Spleen (tissue), 11 donors: ENCODE measurements around the gene IL21R. TPM values are rescaled to one million over a fixed set of nuclear protein-coding genes. Genes with fewer than 3 reads are reported as not detected.

Experiments used
- DNase-seq: peaks from one replicate; pipeline ENCODE4 v3.0.0-alpha.2; 2020
- H3K27ac ChIP-seq, 8 donors: fragments of 200-600 bp; sonication (generic) in 7 of 8; 1 replicate in 4 of 8; 2 replicates in 4 of 8; pipeline versions ENCODE4 v1.5.0 to v1.8.0; 2016 to 2021; ENCODE audit warnings: inconsistent platforms in 4 of 8, mild to moderate bottlenecking in 4 of 8, moderate library complexity in 1 of 8
- H3K27me3 ChIP-seq, 7 donors: fragments of 200-600 bp; sonication (generic) in 6 of 7; replicated peaks in 1 of 7; 1 replicate in 4 of 7; 2 replicates in 3 of 7; pipeline versions ENCODE4 v1.5.0 to v1.8.0; 2016 to 2021; ENCODE audit warnings: inconsistent platforms in 3 of 7, mild to moderate bottlenecking in 1 of 7
- H3K36me3 ChIP-seq, 6 donors: fragments of 200-600 bp; sonication (generic) in 5 of 6; 1 replicate in 4 of 6; 2 replicates in 2 of 6; pipeline versions ENCODE4 v1.5.0 to v1.8.0; 2016 to 2021; ENCODE audit warnings: inconsistent platforms in 2 of 6
- H3K4me1 ChIP-seq, 6 donors: fragments of 200-600 bp; sonication (generic) in 5 of 6; 1 replicate in 3 of 6; 2 replicates in 3 of 6; pipeline versions ENCODE4 v1.5.0 to v1.8.0; 2016 to 2021; ENCODE audit warnings: inconsistent platforms in 3 of 6
- H3K4me3 ChIP-seq, 8 donors: fragments of 200-600 bp; sonication (generic) in 7 of 8; 1 replicate in 4 of 8; 2 replicates in 4 of 8; pipeline versions ENCODE4 v1.5.0 to v1.8.0; 2016 to 2021; ENCODE audit warnings: inconsistent platforms in 4 of 8, mild to moderate bottlenecking in 4 of 8, moderate library complexity in 2 of 8
- H3K9me3 ChIP-seq, 8 donors: fragments of 200-600 bp; sonication (generic) in 7 of 8; 1 replicate in 4 of 8; 2 replicates in 4 of 8; pipeline versions ENCODE4 v1.5.0 to v1.8.0; 2016 to 2021; ENCODE audit warnings: inconsistent platforms in 4 of 8
- CTCF ChIP-seq, 11 experiments: fragments of 200-600 bp in 7 of 11; fragments of 450-650 bp in 4 of 11; sonication (generic) in 4 of 11; IDR thresholded peaks in 8 of 11; conservative IDR thresholded peaks in 3 of 11; 1 replicate in 7 of 11; 2 replicates in 4 of 11; pipeline versions ENCODE4 v1.4.0 to v1.8.0; 2016 to 2021; ENCODE audit warnings: antibody characterized with exemption in 11 of 11, inconsistent platforms in 4 of 11, mild to moderate bottlenecking in 1 of 11
- POLR2A ChIP-seq, 3 donors: fragments of 450-650 bp; IDR thresholded peaks; one replicate each; pipeline ENCODE4 v1.5.1; 2017; ENCODE audit warnings: antibody characterized with exemption in 3 of 3, mild to moderate bottlenecking in 1 of 3
- POLR2AphosphoS5 ChIP-seq, 3 donors: sonication (generic); formaldehyde crosslinking; IDR thresholded peaks; one replicate each; pipeline ENCODE4 v1.5.1; 2017; ENCODE audit warnings: antibody characterized with exemption in 3 of 3
- WGBS, 5 donors: extraction: QIAGEN DNeasy Blood & Tissue Kit in 3 of 5; methylation state at CpG; one replicate each; pipeline versions ENCODE4 v1.1.5 to v1.1.7; 2013 to 2018; 5-methylcytosine and 5-hydroxymethylcytosine counted together
- intact Hi-C: fragments of 100-400 bp; cut with DNase I; formaldehyde crosslinking; loops from one replicate; pipeline ENCODE4 v1.15.0; 2023; ENCODE audit warnings: low total_unique reads
- polyA plus RNA-seq, 3 donors: library from polyadenylated mRNA; stranded (reverse); fragments of 200-250 nt; gene quantifications; one replicate each; pipeline ENCODE4 v1.2.1, GENCODE V29; 2013
- total RNA-seq, 7 donors: library from RNA; depleted of rRNA in 3 of 7; stranded (reverse); fragments of >200 nt in 3 of 7; fragmentation: NEBNext Ultra II Directional in 4 of 7; extraction: Animal tissue kit (Norgen Biotek cat#: 25700) in 4 of 7; gene quantifications; one replicate each; pipeline versions ENCODE4 v1.1.0 to v1.2.1, GENCODE V29; 2016 to 2021
- donor health status: healthy with polysubstance abuse.
- donor health status: DM: no; HTN: no; CAD: no; lungs with moderate emphysema.
- donor health status: DM: no; HTN: no; CAD: no.
- donor health status: Bipolar disorder and iron deficiency.
- donor health status: healthy.
- donor health status: DM: no; HTN: no; CAD: no.
- donor health status: DM: yes; HTN: yes; CAD: no.

The IL21R gene
- total and polyA plus RNA-seq, 10 donors, result 2.7 to 19.7 (median 12.0) TPM

- intact Hi-C loops, result loop anchor here (5.0 kb wide), 1 partner anchor 188 kb away; no protein-coding TSS in a partner anchor
- Histone ChIP-seq H3K27ac (peak overlapping the region in 7 of 8 donors; percentile 8 to 92 (median 81)), H3K27me3 (no peaks in the 10 kb centered on the region), H3K4me3 (no peak overlapping the region), H3K9me3 (peaks cover 0 to 6% (median 0%) of the 10 kb centered on the region in 8 donors), H3K36me3 (peaks cover 0 to 46% (median 42%) of the 10 kb centered on the region in 6 donors), H3K4me1 (peaks cover 21 to 62% (median 24%) of the 10 kb centered on the region in 6 donors)
- TF ChIP-seq POLR2AphosphoS5 (IDR thresholded peaks at IDR 0.05) (peak in 1 of 3 donors; percentile 45), CTCF (IDR thresholded peaks at IDR 0.05 in 8 of 11, conservative IDR thresholded peaks at IDR 0.05 in 3 of 11) (no peak), POLR2A (IDR thresholded peaks at IDR 0.05) (no peak)
- DNase-seq, result no peak
- 81 to 95% (median 90%) methylated on average over 7 of the region's 7 CpGs for WGBS, 5 donors
Measured at GRCh38 chr16:27365142-27366089, 36.6 kb upstream of the IL21R start.

- H3K27me3 ChIP-seq, result no peaks in the 10 kb centered on the region
- H3K36me3 ChIP-seq, result peaks cover 0 to 32% (median 28%) of the 10 kb centered on the region in 6 donors
- WGBS, 5 donors, result 44 to 50% (median 48%) methylated on average over 14 of the region's 14 CpGs
- intact Hi-C loops, result loop anchor here (5.0 kb wide), 1 partner anchor 190 kb away; no protein-coding TSS in a partner anchor
- H3K27ac ChIP-seq, result peak overlapping the region; percentile 81 to 92 (median 88)
- TF ChIP-seq POLR2AphosphoS5 (IDR thresholded peaks at IDR 0.05) (peak in 2 of 3 donors; percentile 32 to 79), CTCF (IDR thresholded peaks at IDR 0.05 in 8 of 11, conservative IDR thresholded peaks at IDR 0.05 in 3 of 11) (no peak)
- DNase-seq, result peak; percentile 88
- peak overlapping the region in 2 of 8 donors; percentile 34 to 50 for H3K4me3 ChIP-seq
- H3K9me3 ChIP-seq, result peaks cover 0 to 9% (median 0%) of the 10 kb centered on the region in 8 donors
- peaks cover 21 to 66% (median 24%) of the 10 kb centered on the region in 6 donors for H3K4me1 ChIP-seq
Measured at GRCh38 chr16:27366687-27367460, 35.1 kb upstream of the IL21R start.

- intact Hi-C loops, result loop anchor here (2.0 to 5.0 kb wide), 2 partner anchors 133 to 190 kb away; no protein-coding TSS in a partner anchor
Measured at GRCh38 chr16:27367461-27368357, 34.3 kb upstream of the IL21R start.

More at GRCh38 chr16:27367461-27368357, 34.3 kb upstream of the IL21R start:
- Histone ChIP-seq H3K4me3 (peak overlapping the region in 6 of 8 donors; percentile 9 to 50 (median 20)), H3K9me3 (peaks cover 0 to 9% (median 0%) of the 10 kb centered on the region in 8 donors), H3K27ac (peak overlapping the region; percentile 81 to 92 (median 88)), H3K27me3 (no peaks in the 10 kb centered on the region), H3K4me1 (peaks cover 27 to 71% (median 31%) of the 10 kb centered on the region in 6 donors), H3K36me3 (peaks cover 0 to 23% (median 20%) of the 10 kb centered on the region in 6 donors)
- peak; percentile 96 for DNase-seq
- 1 to 9% (median 3%) methylated on average over 26 to 27 of the region's 27 CpGs for WGBS, 5 donors
- peak; percentile 57 to 91 (median 85) for TF ChIP-seq CTCF (IDR thresholded peaks at IDR 0.05 in 8 of 11, conservative IDR thresholded peaks at IDR 0.05 in 3 of 11)
- peak; percentile 71 to 78 (median 76) for TF ChIP-seq POLR2AphosphoS5 (IDR thresholded peaks at IDR 0.05)
- no peak for TF ChIP-seq POLR2A (IDR thresholded peaks at IDR 0.05)
